HepG2 (cell line): ENCODE data around the gene CFAP119. TPM values are rescaled to one million over a fixed set of nuclear protein-coding genes. Genes with fewer than 3 reads are reported as not detected.

Experiments used
- GABPA ChIP-seq, 2 experiments: IDR thresholded peaks; 2 replicates each; pipeline ENCODE4 v1.6.1; 2011 to 2016; ENCODE audit warnings: low read depth in 2 of 2, low read length in 1 of 2, missing biosample characterization in 1 of 2, missing genetic modification characterization in 1 of 2
- HNF4A ChIP-seq: sonication (generic); formaldehyde crosslinking; IDR thresholded peaks from 2 replicates; pipeline ENCODE4 v1.4.0; 2020; ENCODE audit warnings: missing genetic modification reagents
- JARID2 ChIP-seq: sonication (generic); formaldehyde crosslinking; IDR thresholded peaks from 2 replicates; pipeline ENCODE4 v1.8.1; 2023; ENCODE audit warnings: missing genetic modification reagents, inconsistent platforms; ENCODE audit not compliant: insufficient replicate concordance
- KAT8 ChIP-seq: IDR thresholded peaks from 2 replicates; pipeline ENCODE4 v1.6.1; 2016; ENCODE audit warnings: missing genetic modification reagents, missing compliant biosample characterization
- KLF11 ChIP-seq: IDR thresholded peaks from 2 replicates; pipeline ENCODE4 v1.6.1; 2016; ENCODE audit warnings: missing compliant biosample characterization
- MAF1 ChIP-seq: sonication (generic); formaldehyde crosslinking; IDR thresholded peaks from 2 replicates; pipeline ENCODE4 v1.5.0; 2020; ENCODE audit warnings: missing genetic modification reagents, borderline replicate concordance
- MATR3 ChIP-seq: sonication (generic); formaldehyde crosslinking; IDR thresholded peaks from 2 replicates; pipeline ENCODE4 v1.4.0; 2020; ENCODE audit warnings: missing genetic modification reagents
- NFIC ChIP-seq: IDR thresholded peaks from 2 replicates; pipeline ENCODE4 v1.6.1; 2012; ENCODE audit warnings: mild to moderate bottlenecking, low read length, inconsistent platforms
- NR1H2 ChIP-seq: sonication (generic); formaldehyde crosslinking; IDR thresholded peaks from 2 replicates; pipeline ENCODE4 v1.8.1; 2022; ENCODE audit warnings: low read depth, missing genetic modification reagents, borderline replicate concordance
- ONECUT2 ChIP-seq: sonication (generic); formaldehyde crosslinking; IDR thresholded peaks from 2 replicates; pipeline ENCODE4 v1.4.0; 2020; ENCODE audit warnings: missing genetic modification reagents
- RBFOX2 ChIP-seq: fragments of 200-400 bp; formaldehyde crosslinking; IDR thresholded peaks from 2 replicates; pipeline ENCODE4 v1.6.1; 2017; ENCODE audit warnings: low read depth, mild to moderate bottlenecking, low read length
- RBM22 ChIP-seq: fragments of 200-400 bp; formaldehyde crosslinking; optimal IDR thresholded peaks from 2 replicates; pipeline ENCODE3; 2017; ENCODE audit warnings: mild to moderate bottlenecking, low read length, moderate library complexity
- TBX2 ChIP-seq: sonication (generic); formaldehyde crosslinking; IDR thresholded peaks from 2 replicates; pipeline ENCODE4 v1.5.0; 2020; ENCODE audit warnings: missing genetic modification reagents, mild to moderate bottlenecking, borderline replicate concordance
- TFAP4 ChIP-seq: sonication (generic); IDR thresholded peaks from 2 replicates; pipeline ENCODE4 v1.6.1; 2016; ENCODE audit warnings: low read depth, borderline replicate concordance
- ZNF207 ChIP-seq: fragments of 450-650 bp; IDR thresholded peaks from 2 replicates; pipeline ENCODE4 v1.6.1; 2016; ENCODE audit warnings: antibody characterized with exemption, borderline replicate concordance
- ZNF354B ChIP-seq: sonication (generic); formaldehyde crosslinking; IDR thresholded peaks from 2 replicates; pipeline ENCODE4 v1.8.0; 2022; ENCODE audit warnings: mild to moderate bottlenecking, missing genetic modification reagents
- ZNF383 ChIP-seq: sonication (generic); formaldehyde crosslinking; IDR thresholded peaks from 2 replicates; pipeline ENCODE4 v1.4.0; 2020; ENCODE audit warnings: missing genetic modification reagents, mild to moderate bottlenecking, borderline replicate concordance
- ZNF670 ChIP-seq: sonication (generic); formaldehyde crosslinking; IDR thresholded peaks from 2 replicates; pipeline ENCODE4 v1.8.0; 2022; ENCODE audit warnings: mild to moderate bottlenecking, missing genetic modification reagents, borderline replicate concordance
- ZNF720 ChIP-seq: sonication (generic); formaldehyde crosslinking; IDR thresholded peaks from 2 replicates; pipeline ENCODE4 v1.4.0; 2020; ENCODE audit warnings: missing genetic modification reagents
- ZNF792 ChIP-seq: IDR thresholded peaks from 2 replicates; pipeline ENCODE4 v1.6.1; 2016
- polyA plus RNA-seq, 8 experiments: library from polyadenylated mRNA; depleted of rRNA in 3 of 8; stranded (reverse) in 7 of 8; unstranded in 1 of 8; fragments of >200 nt; fragmentation: Illumina TruSeq in 4 of 8; extraction: Trizol in 4 of 8; gene quantifications; 2 replicates each; pipeline versions ENCODE4 v1.2.1 to v1.2.3, GENCODE V29; 2011 to 2016; ENCODE audit warnings: low read depth in 4 of 8, missing spikeins in 1 of 8, mixed read lengths in 1 of 8; ENCODE audit not compliant: insufficient read depth in 1 of 8
- total RNA-seq, 5 experiments: library from RNA; depleted of rRNA; stranded (reverse); fragments of >200 nt; fragmentation: Illumina TruSeq; extraction: Trizol; gene quantifications; 2 replicates each; pipeline ENCODE4 v1.2.3, GENCODE V29; 2016; ENCODE audit warnings: low read depth in 1 of 5
- TF ChIP-seq, protein P1 (sequence below): sonication (generic); formaldehyde crosslinking; IDR thresholded peaks from 2 replicates; pipeline ENCODE4 v1.4.0; 2020; ENCODE audit warnings: missing genetic modification reagents, borderline replicate concordance
- TF ChIP-seq, protein P2 (sequence below): sonication (generic); formaldehyde crosslinking; IDR thresholded peaks from 2 replicates; pipeline ENCODE4 v1.8.1; 2023; ENCODE audit warnings: missing genetic modification reagents, inconsistent platforms, borderline replicate concordance
- TF ChIP-seq, protein P3 (sequence below): sonication (generic); formaldehyde crosslinking; conservative IDR thresholded peaks from 2 replicates; pipeline ENCODE4 v1.4.0; 2020; ENCODE audit warnings: missing genetic modification reagents

Gene CFAP119
- total and polyA plus RNA-seq, 2 of the 13 experiments (the other 11 are each of a cell fraction or from before 2014, with no cell fraction given): 6.4 TPM

DNA sequence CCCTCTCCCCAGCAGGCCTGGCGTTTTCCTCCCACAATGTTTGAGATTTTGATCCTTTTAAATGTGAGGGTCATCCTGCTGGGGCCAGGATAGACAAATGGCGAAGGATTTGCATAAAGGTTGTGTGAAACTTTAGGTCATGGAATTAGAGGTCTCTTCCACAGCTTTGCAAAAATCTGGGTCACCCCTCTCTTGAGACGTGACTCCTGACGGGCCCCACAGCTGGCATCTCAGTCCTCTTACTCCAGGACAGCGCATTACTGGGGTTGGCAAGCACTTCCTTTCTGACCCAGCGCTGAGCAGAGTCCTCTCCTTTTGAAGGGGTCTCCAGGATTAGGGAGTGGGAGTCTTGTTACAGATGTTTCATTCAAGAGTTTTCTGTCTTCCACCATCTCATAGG is 17.7 kb upstream of the CFAP119 start (continued):
- no peak for TF ChIP-seq TFAP4
- TF ChIP-seq KAT8 (CRISPR knock-in tag): no peak
- no peak for TF ChIP-seq RBFOX2
- no peak for TF ChIP-seq ZNF670 (CRISPR knock-in tag)
- TF ChIP-seq ZNF792 (CRISPR knock-in tag): no peak
- no peak for TF ChIP-seq ZNF383
- no peak for TF ChIP-seq MATR3 (CRISPR knock-in tag)
- TF ChIP-seq, protein P1, sequence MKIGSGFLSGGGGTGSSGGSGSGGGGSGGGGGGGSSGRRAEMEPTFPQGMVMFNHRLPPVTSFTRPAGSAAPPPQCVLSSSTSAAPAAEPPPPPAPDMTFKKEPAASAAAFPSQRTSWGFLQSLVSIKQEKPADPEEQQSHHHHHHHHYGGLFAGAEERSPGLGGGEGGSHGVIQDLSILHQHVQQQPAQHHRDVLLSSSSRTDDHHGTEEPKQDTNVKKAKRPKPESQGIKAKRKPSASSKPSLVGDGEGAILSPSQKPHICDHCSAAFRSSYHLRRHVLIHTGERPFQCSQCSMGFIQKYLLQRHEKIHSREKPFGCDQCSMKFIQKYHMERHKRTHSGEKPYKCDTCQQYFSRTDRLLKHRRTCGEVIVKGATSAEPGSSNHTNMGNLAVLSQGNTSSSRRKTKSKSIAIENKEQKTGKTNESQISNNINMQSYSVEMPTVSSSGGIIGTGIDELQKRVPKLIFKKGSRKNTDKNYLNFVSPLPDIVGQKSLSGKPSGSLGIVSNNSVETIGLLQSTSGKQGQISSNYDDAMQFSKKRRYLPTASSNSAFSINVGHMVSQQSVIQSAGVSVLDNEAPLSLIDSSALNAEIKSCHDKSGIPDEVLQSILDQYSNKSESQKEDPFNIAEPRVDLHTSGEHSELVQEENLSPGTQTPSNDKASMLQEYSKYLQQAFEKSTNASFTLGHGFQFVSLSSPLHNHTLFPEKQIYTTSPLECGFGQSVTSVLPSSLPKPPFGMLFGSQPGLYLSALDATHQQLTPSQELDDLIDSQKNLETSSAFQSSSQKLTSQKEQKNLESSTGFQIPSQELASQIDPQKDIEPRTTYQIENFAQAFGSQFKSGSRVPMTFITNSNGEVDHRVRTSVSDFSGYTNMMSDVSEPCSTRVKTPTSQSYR (CRISPR knock-in tag): no peak
- TF ChIP-seq ZNF207: no peak
- no peak for TF ChIP-seq MAF1 (CRISPR knock-in tag)
- TF ChIP-seq KLF11 (CRISPR knock-in tag): no peak
- TF ChIP-seq TBX2 (CRISPR knock-in tag): 0 out of 2 replicates have a peak, but pooled peaks have one; percentile 3
- no peak for TF ChIP-seq HNF4A (CRISPR knock-in tag)
- TF ChIP-seq, protein P2, sequence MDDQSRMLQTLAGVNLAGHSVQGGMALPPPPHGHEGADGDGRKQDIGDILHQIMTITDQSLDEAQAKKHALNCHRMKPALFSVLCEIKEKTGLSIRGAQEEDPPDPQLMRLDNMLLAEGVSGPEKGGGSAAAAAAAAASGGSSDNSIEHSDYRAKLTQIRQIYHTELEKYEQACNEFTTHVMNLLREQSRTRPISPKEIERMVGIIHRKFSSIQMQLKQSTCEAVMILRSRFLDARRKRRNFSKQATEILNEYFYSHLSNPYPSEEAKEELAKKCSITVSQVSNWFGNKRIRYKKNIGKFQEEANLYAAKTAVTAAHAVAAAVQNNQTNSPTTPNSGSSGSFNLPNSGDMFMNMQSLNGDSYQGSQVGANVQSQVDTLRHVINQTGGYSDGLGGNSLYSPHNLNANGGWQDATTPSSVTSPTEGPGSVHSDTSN (CRISPR knock-in tag): no peak
- TF ChIP-seq NR1H2 (CRISPR knock-in tag): 0 out of 2 replicates have a peak, but pooled peaks have one; percentile 25
- TF ChIP-seq ONECUT2 (CRISPR knock-in tag): no peak
- TF ChIP-seq, protein P3, sequence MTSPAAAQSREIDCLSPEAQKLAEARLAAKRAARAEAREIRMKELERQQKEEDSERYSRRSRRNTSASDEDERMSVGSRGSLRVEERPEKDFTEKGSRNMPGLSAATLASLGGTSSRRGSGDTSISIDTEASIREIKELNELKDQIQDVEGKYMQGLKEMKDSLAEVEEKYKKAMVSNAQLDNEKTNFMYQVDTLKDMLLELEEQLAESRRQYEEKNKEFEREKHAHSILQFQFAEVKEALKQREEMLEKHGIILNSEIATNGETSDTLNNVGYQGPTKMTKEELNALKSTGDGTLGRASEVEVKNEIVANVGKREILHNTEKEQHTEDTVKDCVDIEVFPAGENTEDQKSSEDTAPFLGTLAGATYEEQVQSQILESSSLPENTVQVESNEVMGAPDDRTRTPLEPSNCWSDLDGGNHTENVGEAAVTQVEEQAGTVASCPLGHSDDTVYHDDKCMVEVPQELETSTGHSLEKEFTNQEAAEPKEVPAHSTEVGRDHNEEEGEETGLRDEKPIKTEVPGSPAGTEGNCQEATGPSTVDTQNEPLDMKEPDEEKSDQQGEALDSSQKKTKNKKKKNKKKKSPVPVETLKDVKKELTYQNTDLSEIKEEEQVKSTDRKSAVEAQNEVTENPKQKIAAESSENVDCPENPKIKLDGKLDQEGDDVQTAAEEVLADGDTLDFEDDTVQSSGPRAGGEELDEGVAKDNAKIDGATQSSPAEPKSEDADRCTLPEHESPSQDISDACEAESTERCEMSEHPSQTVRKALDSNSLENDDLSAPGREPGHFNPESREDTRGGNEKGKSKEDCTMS: no peak
- TF ChIP-seq ZNF720: no peak
- no peak for TF ChIP-seq NFIC
- peak; percentile 47 for TF ChIP-seq RBM22
- TF ChIP-seq ZNF354B (CRISPR knock-in tag): no peak
- TF ChIP-seq GABPA (IDR thresholded peaks at IDR 0.05; ENCODE audit: low read depth, low read length): no peak
- no peak for TF ChIP-seq GABPA (CRISPR knock-in tag; IDR thresholded peaks at IDR 0.05; ENCODE audit: low read depth)
- no peak for TF ChIP-seq JARID2 (CRISPR knock-in tag)
- TF ChIP-seq, all 625 proteins: peak for 5
